Measurements from ENCODE around the gene PIGO. TPM values are rescaled to one million over a fixed set of nuclear protein-coding genes. Genes with fewer than 3 reads are reported as not detected.

PIGO gene
- 10 to 100 TPM; 13.5 to 17.8 (median 15.0) TPM for polyA plus RNA-seq

- peak within 1 kb of the TSS; percentile 83 for H3K27ac ChIP-seq (ENCODE audit: low read depth, low read length)
- WGBS, 3 donors: 0% methylated on average over 46 to 53 of the region's 53 CpGs
These were observed at the start of gene PIGO for GRCh38 chr9:35096035-35096849. Gene PIGO (minus strand): TSS chr9:35096591. CDS start chr9:35095565, 1,026 bp downstream.

DNA sequence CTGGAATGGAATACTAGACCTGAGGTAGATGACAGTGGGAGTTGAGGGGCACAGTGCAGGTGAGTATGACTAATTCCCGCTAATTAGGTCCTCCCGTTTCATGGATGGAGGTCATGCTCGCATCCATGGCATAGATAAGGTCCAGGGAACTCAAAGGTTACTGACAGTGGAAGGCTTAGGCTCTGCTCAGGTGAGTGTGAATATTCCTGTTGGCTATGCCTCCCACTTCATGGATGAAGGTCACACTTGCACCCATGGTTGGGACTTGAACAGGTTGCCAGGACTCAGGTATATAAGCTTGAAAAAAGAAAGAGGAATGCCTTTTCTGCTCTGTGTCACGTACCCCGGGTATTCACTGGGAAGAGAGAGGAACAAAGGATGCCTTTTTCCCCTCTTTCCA is 45.6 kb upstream of the PIGO start:
- H3K27ac ChIP-seq (ENCODE audit: low read depth, low read length): no peak overlapping the region
- WGBS, 3 donors: 93 to 95% (median 94%) methylated on average over 5 of the region's 5 CpGs

- no peak overlapping the region for H3K27ac ChIP-seq (ENCODE audit: low read depth, low read length)
- WGBS, 3 donors: 89 to 97% (median 90%) methylated on average over 2 of the region's 2 CpGs
These were observed 43.7 kb upstream of the PIGO start for GRCh38 chr9:35140093-35140492.

- WGBS, 3 donors: 71 to 82% (median 82%) methylated on average over 8 of the region's 8 CpGs
- H3K27ac ChIP-seq (ENCODE audit: low read depth, low read length): no peak overlapping the region
These were observed 40.5 kb upstream of the PIGO start for GRCh38 chr9:35136866-35137265.

- 84 to 94% (median 91%) methylated on average over 7 of the region's 7 CpGs for WGBS, 3 donors
- no peak overlapping the region for H3K27ac ChIP-seq (ENCODE audit: low read depth, low read length)
These were observed 39.6 kb upstream of the PIGO start for GRCh38 chr9:35135988-35136387.

GRCh38 chr9:35134920-35135319 is 38.5 kb upstream of the PIGO start:
- 84 to 88% (median 86%) methylated on average over 6 of the region's 6 CpGs for WGBS, 3 donors

DNA sequence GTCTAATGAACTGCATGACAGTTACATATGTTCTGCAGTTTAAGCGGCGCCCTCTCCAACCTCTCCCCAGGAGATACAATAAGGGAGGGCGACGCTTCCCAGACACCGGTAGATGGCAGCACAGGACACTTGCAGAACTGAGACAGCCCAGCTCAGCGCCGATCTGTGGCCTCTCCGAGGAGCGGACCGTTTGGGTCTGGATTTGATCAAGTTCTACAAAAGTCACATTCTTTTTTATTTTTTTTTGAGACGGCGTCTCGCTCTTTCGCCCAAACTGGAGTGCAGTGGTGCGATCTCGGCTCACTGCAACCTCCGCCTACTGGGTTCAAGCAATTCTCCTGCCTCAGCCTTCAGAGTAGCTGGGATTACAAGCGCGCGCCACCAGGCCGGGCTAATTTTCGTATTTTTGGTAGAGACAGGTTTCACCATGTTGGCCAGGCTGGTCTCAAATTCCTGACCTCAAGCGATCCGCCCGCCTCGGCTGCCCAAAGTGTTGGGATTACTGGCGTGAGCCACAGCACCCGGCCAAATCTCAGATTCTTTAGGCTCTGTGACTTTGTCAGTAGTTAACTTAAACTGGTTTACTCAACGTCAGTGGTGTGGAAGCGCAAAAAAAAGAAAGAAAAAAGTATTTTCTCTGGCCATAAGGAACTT is 20.6 kb upstream of the PIGO start:
- WGBS, 3 donors: 20 to 23% (median 22%) methylated on average over 30 of the region's 30 CpGs
- H3K27ac ChIP-seq (ENCODE audit: low read depth, low read length): no peak overlapping the region

More at GRCh38 chr9:35134920-35135319, 38.5 kb upstream of the PIGO start:
- H3K27ac ChIP-seq (ENCODE audit: low read depth, low read length): no peak overlapping the region

- H3K27ac ChIP-seq (ENCODE audit: low read depth, low read length): no peak overlapping the region
- 0% methylated on average over 12 of the region's 12 CpGs for WGBS, 3 donors
These were observed 20.1 kb upstream of the PIGO start for GRCh38 chr9:35116539-35116897.

DNA sequence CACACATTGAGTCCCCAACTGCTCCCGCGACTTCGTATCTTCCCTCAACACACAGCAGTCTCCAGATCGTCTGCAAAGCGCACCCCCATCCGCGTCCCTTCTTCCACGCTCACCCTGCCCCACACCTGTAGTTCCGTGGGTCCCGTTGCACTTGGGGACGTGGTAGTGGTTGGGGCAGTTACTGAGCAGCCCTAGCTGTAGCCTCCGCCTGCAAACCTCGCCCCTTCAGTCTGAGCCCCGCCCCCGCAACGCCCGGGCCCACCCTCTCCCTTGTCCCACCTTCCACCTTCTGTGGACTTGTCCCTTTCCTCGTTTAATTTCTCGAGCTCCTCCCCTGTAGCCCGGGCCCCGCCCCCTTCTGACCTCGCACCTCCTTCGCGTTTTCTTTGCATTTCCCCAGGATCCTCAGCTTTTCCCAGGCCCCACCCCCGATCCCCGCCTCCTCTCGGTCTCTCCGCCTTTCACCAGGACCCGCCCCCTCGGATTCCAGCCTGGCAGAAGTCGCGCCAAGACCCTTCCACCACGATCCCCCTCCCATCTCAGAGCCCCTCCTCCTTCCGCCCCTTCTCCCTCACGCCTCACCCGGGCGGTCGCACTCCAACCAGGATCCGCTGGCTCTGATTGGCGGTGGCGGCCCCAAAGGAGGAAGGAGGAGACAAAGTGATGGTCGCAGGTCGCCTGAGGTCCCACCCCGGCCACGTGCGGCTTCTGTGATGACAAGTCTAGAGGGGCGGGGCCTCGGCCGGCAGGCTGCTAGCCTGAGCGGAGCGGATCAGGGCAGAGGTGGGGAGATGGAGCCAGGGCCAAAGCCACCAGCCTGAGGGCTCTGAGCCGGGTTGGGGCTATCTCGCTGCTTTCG is 19.5 kb upstream of the PIGO start, which contains the start of gene ATOSB:
Gene ATOSB (minus strand): TSS at position 183 of the 859 bp plus-strand sequence. CDS start 7,588 bp downstream, outside the sequence.
- WGBS, 3 donors: 0 to 1% (median 0%) methylated on average over 49 to 54 of the region's 54 CpGs
- peak within 1 kb of the TSS; percentile 51 for H3K27ac ChIP-seq (ENCODE audit: low read depth, low read length)

- H3K27ac ChIP-seq (ENCODE audit: low read depth, low read length): peak overlapping the region; percentile 51
- 6 to 9% (median 7%) methylated on average over 12 of the region's 12 CpGs for WGBS, 3 donors
These were observed 18.6 kb upstream of the PIGO start for GRCh38 chr9:35114840-35115628.

DNA sequence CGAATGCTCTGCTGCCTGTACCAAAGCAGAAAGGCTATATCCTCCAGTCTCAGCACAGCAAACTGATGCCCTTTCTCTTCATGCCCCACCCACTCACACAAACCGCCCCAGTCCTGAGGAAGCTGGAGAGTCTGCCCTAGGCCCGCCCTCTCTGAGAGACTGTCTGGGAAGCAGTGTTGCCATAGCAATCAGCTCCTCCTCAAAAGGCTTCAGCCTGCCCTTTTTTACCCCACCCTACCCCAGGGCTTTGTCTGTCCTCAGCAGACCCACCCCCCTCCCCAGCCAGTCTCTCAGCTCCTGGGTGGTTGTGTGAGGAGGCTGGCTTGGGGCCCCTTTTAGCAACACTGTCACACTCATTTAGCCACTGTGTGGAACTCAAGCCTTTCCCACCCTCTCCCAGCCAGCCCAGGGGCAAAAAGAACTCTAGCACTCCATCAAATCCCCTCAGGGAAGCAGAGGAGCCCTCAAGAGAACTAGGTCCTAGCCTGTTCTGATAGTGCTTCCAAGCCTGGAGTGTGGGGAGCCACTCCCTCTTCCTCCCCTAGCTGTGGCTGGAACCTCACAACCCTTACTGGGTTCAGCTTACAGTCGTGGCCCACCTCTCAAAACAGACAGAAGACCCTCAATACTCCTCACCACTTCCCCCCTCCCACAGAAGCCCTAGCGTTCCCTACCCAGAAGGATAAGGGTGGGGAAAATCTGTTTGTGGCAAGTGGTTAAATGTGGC is 17.9 kb upstream of the PIGO start:
- H3K27ac ChIP-seq (ENCODE audit: low read depth, low read length): peak overlapping the region; percentile 51
- 1 to 21% (median 2%) methylated on average over 5 of the region's 5 CpGs for WGBS, 3 donors

GRCh38 chr9:35112257-35113020 is 16.0 kb upstream of the PIGO start:
- no peak overlapping the region for H3K27ac ChIP-seq (ENCODE audit: low read depth, low read length)
- 65 to 78% (median 77%) methylated on average over 3 of the region's 3 CpGs for WGBS, 3 donors

DNA sequence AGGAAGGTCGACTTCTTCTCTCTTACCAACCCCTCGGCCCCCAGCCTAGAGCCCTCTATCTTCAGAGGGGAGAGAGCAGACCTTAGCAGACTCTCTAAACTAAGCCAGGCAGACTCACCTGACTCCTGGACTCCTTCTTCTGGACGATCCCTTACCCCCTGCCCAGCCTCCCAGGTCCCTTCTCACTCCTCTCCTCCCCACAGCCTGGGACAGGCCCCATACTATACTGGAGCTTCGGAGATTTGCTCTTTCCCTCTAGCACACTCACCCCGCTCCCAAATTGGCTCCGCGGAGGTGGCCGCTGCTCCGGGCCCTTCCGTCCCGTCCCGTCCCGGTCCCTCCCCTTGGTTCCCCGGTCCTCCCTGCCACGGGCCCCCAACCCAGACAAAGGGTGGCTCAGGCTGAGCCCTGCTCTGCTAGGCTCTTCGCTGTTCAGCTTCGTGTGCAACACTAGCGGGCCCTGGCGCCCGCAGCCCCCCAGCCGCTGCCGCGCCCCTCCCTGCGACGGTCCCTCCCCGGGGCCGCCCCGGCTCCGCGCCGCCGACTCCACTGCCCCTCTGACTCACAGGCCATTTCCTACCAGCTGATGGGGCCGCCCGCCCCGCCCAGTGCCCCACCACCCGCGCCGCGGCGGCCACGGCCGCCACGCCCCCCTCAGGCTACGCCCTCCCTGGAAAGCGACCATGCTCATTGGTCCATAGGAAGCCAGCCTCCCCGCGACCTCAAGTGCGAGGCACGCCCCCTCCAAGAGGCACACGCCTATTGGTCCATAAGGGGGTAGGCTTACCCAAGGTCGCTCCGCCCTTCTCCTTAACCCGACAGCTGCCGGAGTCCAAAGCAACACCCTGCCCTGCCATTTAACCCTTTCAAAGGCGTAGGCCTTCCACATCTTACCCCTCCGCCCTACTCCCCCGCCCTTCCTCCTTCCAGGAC is 14.9 kb upstream of the PIGO start:
- 1 to 2% (median 1%) methylated on average over 48 to 57 of the region's 57 CpGs for WGBS, 3 donors
- peak overlapping the region; percentile 58 for H3K27ac ChIP-seq (ENCODE audit: low read depth, low read length)

DNA sequence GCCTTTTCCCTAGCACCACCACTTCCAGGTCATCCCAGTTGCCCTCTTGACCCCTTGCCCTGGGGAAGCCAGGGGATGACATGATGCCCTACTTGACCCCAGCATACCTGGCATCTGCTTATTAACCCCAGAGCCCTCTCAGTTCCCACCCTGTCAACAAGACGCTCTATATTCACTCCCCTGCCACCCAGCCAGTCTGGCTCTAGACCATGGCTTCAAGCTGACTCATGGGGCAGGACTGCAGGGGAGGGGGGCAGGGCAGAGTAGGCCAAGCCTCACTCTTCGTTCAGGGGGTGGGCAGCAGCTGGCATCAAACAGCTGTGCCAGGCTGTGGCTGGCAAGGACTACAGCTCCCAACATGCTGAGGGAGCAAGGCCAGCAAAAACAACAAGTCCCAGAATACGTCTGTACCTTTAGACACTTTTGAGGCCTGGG is 14.0 kb upstream of the PIGO start:
- no peak overlapping the region for H3K27ac ChIP-seq (ENCODE audit: low read depth, low read length)
- WGBS, 3 donors: 27 to 40% (median 32%) methylated on average over 3 of the region's 3 CpGs

DNA sequence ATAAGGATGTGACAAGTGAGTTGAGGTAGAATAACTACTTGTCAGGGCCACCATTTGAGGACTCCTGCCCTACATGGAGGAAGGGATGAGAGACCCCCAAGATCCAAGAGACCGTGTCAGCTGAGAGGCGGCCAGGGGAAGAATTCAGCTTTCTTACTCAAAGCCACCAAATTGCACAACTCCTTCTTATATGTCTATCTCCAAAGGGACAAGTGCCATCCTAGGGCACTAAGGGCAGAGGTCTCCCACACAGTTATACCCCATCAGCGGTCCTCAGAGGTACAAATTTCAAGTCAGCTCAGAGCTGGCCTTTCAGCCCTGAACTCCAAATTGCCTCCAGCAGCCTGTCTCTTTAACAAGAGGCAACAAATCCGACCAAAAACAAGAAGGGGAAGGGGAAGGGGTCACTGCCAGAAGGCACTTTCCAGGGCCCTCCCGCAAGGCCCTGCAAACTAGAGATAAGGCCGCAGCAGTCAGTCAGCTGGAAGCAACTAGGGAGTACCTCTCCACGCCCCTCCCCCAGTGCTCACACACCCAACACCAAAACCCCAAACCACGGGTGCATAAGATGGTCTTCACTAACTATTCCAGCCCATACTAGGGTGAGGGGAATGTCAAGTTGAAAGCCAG is 12.7 kb upstream of the PIGO start:
- no peak overlapping the region for H3K27ac ChIP-seq (ENCODE audit: low read depth, low read length)
- 39 to 61% (median 50%) methylated on average over 7 to 8 of the region's 8 CpGs for WGBS, 3 donors

All from adipose tissue (tissue), 3 donors.